Activated T-helper 1 cell treated with anti-CD3 and anti-CD28 coated beads, Interleukin-12 subunit alpha, Interleukin-12 subunit beta, Interleukin-2, Interleukin-4 antibody, amounts not matched to agents 30 ng/mL and 10 ng/mL and 1 ng/mL, durations not matched to agents 14 hours and 24 hours and 36 hours (primary cell): ENCODE results near the gene GPHA2. TPM values are rescaled to one million over a fixed set of nuclear protein-coding genes. Genes with fewer than 3 reads are reported as not detected.

Experiments
- DNase-seq: peaks from one replicate; pipeline ENCODE4 v3.0.0; 2021; ENCODE audit warnings: low spot score
- H3K27ac Mint-ChIP-seq: one replicate; pipeline ENCODE4 v1.8.0; 2021; ENCODE audit warnings: mild to moderate bottlenecking, mixed read lengths
- H3K27me3 Mint-ChIP-seq: one replicate; pipeline ENCODE4 v1.8.0; 2022; ENCODE audit warnings: mild to moderate bottlenecking, moderate library complexity, mixed read lengths; ENCODE audit not compliant: insufficient read depth
- H3K36me3 Mint-ChIP-seq: one replicate; pipeline ENCODE4 v1.8.0; 2021; ENCODE audit warnings: low read depth, mixed read lengths
- H3K4me1 Mint-ChIP-seq: one replicate; pipeline ENCODE4 v1.8.0; 2021; ENCODE audit warnings: low read depth, mixed read lengths
- H3K4me3 Mint-ChIP-seq: one replicate; pipeline ENCODE4 v1.8.0; 2021; ENCODE audit warnings: mild to moderate bottlenecking, moderate library complexity, mixed read lengths
- H3K9me3 Mint-ChIP-seq: one replicate; pipeline ENCODE4 v1.8.0; 2021; ENCODE audit warnings: mixed read lengths
- intact Hi-C: fragments of 100-400 bp; cut with micrococcal nuclease; formaldehyde crosslinking; loops from one replicate; pipeline ENCODE4 v1.15.1; 2024
- total RNA-seq: library from RNA; stranded (reverse); gene quantifications from 2 replicates; pipeline ENCODE4 v1.2.3, GENCODE V29; 2022

GPHA2 gene
- total RNA-seq, 1 donor from 2014 or later: not detected

DNA sequence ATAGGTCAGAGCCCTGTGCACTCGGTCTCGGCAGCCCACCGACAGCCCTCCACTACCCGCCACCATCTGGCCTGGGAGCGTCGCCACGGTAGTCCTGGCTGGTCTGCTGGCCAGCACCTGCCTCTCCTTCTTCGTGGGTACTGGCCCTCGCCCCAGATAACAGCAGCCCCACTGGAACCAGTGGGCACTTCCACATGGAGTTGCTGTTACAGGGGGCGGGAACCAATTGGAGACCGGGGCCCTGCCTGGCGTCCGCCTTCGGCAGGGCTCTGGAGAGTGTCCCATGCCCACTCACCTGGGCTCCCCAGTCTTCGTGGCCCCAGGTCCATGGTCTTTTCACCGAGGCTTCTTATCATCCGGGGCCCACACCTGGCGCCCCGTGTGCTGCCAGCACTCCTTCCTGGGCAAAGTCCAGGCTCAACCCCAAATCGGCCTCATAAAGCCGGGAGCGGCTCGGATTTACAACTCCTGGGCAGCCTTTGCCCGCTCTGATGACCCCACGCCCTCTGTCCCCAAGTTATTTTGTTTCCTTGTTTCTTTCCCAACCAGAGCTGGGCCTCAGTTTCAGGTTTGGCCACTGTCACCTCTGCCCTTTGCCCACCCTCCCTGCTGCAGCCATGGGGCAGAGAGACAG is 44.4 kb downstream of the GPHA2 start:
- no peak overlapping the region for H3K4me3 Mint-ChIP-seq
- H3K4me1 Mint-ChIP-seq: peaks cover 13% of the 10 kb centered on the region

DNA sequence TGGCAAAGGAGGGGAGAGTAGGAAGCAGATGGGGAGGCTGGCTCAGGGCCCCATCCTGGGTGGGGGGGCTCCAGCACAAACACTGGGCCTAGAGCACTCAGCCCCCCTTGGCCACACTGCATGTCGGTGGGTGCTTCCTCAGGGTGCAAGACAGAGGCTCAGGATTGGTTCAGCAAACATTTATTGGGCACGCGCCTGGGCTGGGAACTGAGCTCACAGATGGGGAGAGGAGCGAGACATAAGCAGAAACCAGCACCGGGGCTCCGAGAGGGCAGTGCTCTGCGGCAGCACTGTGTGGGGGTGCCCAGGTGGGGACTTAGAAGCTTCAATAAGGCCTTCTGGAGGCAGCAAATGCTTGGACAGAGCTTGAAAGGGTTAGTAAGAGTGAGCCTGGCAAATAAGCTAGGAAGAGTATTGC is 45.2 kb downstream of the GPHA2 start:
- H3K4me3 Mint-ChIP-seq: no peak overlapping the region
- H3K9me3 Mint-ChIP-seq: no peaks in the 10 kb centered on the region
- no peak overlapping the region for H3K27ac Mint-ChIP-seq
- no peak for DNase-seq
- no peaks in the 10 kb centered on the region for H3K27me3 Mint-ChIP-seq
- intact Hi-C loops: no loop called here
- H3K36me3 Mint-ChIP-seq: peaks cover 4% of the 10 kb centered on the region
- H3K4me1 Mint-ChIP-seq: peaks cover 21% of the 10 kb centered on the region

More for the DNA sequence above, 44.4 kb downstream of the GPHA2 start:
- no peak overlapping the region for H3K27ac Mint-ChIP-seq
- no peaks in the 10 kb centered on the region for H3K9me3 Mint-ChIP-seq
- H3K36me3 Mint-ChIP-seq: peaks cover 9% of the 10 kb centered on the region
- H3K27me3 Mint-ChIP-seq: no peaks in the 10 kb centered on the region
- intact Hi-C loops: no loop called here
- DNase-seq: no peak

DNA sequence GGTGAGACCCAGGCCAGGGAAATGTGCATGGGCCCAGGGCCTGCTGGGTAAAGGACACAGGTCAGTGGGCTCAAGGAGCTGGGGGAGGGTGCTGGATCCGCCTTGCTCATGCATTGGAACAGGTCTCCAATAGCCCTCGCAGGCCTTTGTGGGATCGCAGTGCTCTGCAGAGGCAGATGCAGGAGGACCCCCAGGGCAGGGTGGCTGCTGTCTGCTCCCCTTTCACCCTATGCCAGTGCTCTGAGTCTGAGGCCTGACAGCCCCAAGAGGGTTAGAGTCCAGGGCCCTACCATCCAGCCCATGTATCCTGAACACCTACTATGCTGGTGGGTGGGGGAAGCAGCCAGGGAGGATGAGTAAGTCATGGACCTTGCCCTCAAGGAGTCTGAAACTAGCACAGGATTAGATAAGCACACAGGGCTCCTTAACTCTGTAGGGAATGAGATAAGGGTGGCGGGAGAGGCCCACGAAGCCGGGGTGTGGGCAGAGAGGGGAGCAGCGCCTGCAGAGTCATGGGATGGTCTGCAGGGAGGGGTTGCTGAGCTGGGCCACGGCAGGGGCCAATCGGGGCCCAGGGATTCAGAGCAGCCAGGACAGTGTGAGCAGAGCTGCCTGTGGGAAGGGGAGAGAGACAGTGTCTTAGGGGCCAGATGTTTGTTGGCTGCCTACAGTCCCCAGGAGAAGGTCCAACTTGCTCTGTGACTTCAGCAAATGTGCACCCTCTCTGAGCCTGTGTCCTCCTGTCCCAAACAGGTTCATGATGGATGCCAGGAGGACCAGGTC is 46.8 kb downstream of the GPHA2 start:
- no peaks in the 10 kb centered on the region for H3K36me3 Mint-ChIP-seq
- no peaks in the 10 kb centered on the region for H3K27me3 Mint-ChIP-seq
- no peak overlapping the region for H3K4me3 Mint-ChIP-seq
- peak overlapping the region; percentile 48 for H3K27ac Mint-ChIP-seq
- intact Hi-C loops: loop anchor here (1.0 kb wide), 2 partner anchors 11 to 42 kb away; partner anchors contain the start of gene EHD1
- H3K4me1 Mint-ChIP-seq: peaks cover 28% of the 10 kb centered on the region
- no peak for DNase-seq
- H3K9me3 Mint-ChIP-seq: no peaks in the 10 kb centered on the region

DNA sequence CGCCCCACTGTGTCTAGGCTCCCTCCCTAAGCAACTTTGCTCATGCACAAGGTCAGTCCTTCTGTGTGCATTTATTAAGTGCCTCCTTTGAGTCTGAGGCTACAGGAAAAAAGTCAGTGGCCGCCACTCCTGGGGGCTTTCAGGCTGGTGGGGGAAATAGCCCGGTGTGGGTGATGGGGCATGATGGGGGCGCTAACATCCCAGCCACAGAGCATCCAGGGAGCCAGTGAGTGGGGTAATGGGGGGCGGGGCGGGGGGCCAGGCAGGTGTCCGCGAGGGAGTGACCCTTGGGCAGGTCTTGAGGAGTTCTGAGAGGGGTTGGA is 47.3 kb downstream of the GPHA2 start:
- H3K4me1 Mint-ChIP-seq: peaks cover 28% of the 10 kb centered on the region
- DNase-seq: no peak
- intact Hi-C loops: loop anchor here (1.0 kb wide), 2 partner anchors 10 to 41 kb away; partner anchors contain the start of gene EHD1
- H3K27ac Mint-ChIP-seq: peak overlapping the region; percentile 86
- H3K4me3 Mint-ChIP-seq: peak overlapping the region; percentile 80
- no peaks in the 10 kb centered on the region for H3K36me3 Mint-ChIP-seq
- no peaks in the 10 kb centered on the region for H3K9me3 Mint-ChIP-seq
- H3K27me3 Mint-ChIP-seq: no peaks in the 10 kb centered on the region

DNA sequence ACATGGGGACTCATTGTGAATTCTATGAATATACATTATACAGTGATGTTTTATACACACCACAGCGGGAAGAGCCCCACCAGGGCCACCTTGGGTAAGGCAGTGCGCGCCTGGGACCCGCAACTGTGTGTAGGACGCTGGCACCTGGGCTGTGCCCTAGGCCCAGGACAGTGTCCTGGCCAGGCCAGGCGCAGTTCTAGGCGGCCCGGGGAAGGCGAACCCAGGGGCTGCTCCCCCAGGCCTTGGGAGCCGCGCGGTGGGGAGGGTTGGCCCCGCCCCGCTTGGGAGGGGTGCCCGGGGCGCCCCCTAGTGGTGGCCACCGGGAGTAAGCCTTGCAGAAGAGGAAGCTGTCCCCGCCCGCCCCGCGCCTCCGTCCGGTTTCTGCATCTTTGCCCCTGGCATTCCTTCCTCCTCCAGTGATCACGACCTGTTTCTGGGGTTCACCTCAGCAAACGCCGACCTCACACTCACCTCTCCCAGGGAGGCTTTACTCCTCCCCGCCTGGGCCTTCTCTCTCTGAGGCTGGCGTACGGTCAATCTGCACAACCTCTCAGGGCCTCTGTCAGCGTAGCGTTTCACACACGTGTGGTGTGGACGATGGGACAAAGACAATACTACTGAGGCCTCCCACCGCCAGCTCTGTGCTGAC is 47.8 kb downstream of the GPHA2 start:
- H3K36me3 Mint-ChIP-seq: no peaks in the 10 kb centered on the region
- DNase-seq: peak; percentile 81
- H3K27me3 Mint-ChIP-seq: no peaks in the 10 kb centered on the region
- intact Hi-C loops: loop anchor here (1.0 kb wide), 2 partner anchors 10 to 41 kb away; partner anchors contain the start of gene EHD1
- no peaks in the 10 kb centered on the region for H3K9me3 Mint-ChIP-seq
- peak overlapping the region; percentile 86 for H3K27ac Mint-ChIP-seq
- peaks cover 28% of the 10 kb centered on the region for H3K4me1 Mint-ChIP-seq
- H3K4me3 Mint-ChIP-seq: peak overlapping the region; percentile 80

DNA sequence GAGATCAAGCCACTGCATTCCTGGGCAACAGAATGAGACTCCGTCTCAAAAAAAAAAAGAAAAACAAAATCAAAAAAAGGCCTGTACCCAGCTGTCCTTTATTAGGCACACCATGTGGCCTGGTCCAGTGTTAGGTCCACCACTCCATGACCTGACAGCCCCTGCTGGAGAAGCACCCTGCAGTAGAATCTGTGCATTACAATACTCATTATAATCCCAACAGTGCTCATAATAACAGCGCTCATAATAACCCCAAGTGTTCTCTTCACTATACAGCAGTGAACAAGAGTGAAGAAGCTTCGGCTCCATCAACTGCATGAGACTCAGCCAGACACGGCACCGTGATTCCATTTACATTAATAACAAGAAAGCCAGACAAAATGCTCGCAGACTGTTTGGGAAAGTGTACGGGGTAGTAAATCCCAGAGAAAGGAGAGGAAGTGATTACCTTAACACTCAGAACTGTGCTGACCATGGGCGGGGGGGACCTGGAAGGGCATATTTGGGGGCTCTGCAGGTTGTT is 48.4 kb downstream of the GPHA2 start:
- intact Hi-C loops: no loop called here
- peaks cover 28% of the 10 kb centered on the region for H3K4me1 Mint-ChIP-seq

DNA sequence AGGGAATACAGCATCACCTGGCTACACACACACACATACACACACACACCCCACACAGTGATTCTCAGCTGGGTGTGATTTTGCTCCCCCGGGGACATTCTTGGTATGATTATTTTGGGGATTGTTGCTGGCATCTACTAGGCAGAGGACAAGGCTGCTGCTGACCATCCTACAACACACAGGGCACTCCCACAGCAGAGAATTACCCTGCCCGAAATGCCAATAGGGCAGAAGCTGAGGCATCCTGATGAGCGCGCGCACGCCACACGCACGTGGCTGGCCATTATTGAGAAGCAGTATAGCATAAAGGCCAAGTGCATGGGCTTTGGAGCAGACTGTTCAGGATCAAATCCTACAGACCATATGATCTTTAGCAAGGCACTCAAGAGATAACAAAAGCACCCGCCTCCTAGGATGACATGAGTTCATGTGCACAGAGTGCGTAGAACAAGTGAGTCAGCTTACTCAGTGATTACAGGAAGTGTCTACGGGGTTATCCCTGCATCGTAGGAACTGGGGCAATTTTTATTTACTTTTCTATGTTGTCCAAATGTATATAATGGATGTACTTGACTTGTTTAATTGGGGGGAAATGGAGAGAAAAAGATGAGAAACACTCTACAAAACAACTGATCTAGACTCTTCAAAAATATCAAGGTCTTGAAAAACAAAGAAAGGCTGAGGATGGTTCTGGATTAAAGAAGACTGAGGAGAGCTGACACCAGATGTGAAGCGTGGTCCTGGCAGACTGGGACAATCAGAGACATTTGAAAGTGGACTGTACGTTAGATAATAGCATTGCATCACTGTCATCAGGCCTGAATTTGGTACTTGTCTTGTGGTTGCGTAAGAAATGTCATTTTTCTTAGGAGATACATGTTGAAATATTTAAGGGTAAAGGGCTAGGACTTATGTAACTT is 50.1 kb downstream of the GPHA2 start:
- intact Hi-C loops: loop anchor here (1.0 kb wide), 3 partner anchors 15 to 34 kb away; no protein-coding TSS in a partner anchor
- H3K4me3 Mint-ChIP-seq: peak overlapping the region; percentile 6
- no peaks in the 10 kb centered on the region for H3K27me3 Mint-ChIP-seq
- DNase-seq: peak; percentile 42
- H3K27ac Mint-ChIP-seq: peak overlapping the region; percentile 94
- H3K36me3 Mint-ChIP-seq: no peaks in the 10 kb centered on the region
- H3K4me1 Mint-ChIP-seq: peaks cover 38% of the 10 kb centered on the region
- H3K9me3 Mint-ChIP-seq: no peaks in the 10 kb centered on the region

More for the DNA sequence above, 48.4 kb downstream of the GPHA2 start:
- Mint-ChIP-seq H3K27me3 (no peaks in the 10 kb centered on the region), H3K27ac (peak overlapping the region; percentile 40), H3K36me3 (no peaks in the 10 kb centered on the region), H3K9me3 (no peaks in the 10 kb centered on the region), H3K4me3 (no peak overlapping the region)
- DNase-seq: no peak

Other genes starting within 250 kb of the GPHA2 start
- 0.17 and 0.23 TPM in 2 replicates for gene NRXN2, start 212.7 kb downstream of the GPHA2 start, total RNA-seq
- 15.8 and 19.5 TPM in 2 replicates for gene RASGRP2, start 191.8 kb downstream of the GPHA2 start, total RNA-seq
- 2.7 and 4.8 TPM in 2 replicates for gene PYGM, start 175.9 kb downstream of the GPHA2 start, total RNA-seq
- gene SF1, start 157.4 kb downstream of the GPHA2 start, total RNA-seq: 518 and 538 TPM in 2 replicates
- 70.2 and 70.7 TPM in 2 replicates for gene MAP4K2, start 132.7 kb downstream of the GPHA2 start, total RNA-seq
- gene MEN1, start 125.3 kb downstream of the GPHA2 start, total RNA-seq: 39.6 and 43.8 TPM in 2 replicates
- 0.29 and 0.44 TPM in 2 replicates for gene CDC42BPG, start 91.2 kb downstream of the GPHA2 start, total RNA-seq
- gene EHD1, start 57.3 kb downstream of the GPHA2 start, total RNA-seq: 88.0 and 96.9 TPM in 2 replicates
- gene ATG2A, start 18.7 kb downstream of the GPHA2 start, total RNA-seq: 24.6 and 24.9 TPM in 2 replicates
- 7.3 and 14.0 TPM in 2 replicates for gene PPP2R5B, start 11.2 kb downstream of the GPHA2 start, total RNA-seq
- gene MAJIN, start 36.2 kb upstream of the GPHA2 start, total RNA-seq: not detected in 2 replicates
- gene BATF2, start 61.1 kb upstream of the GPHA2 start, total RNA-seq: not detected in 2 replicates
- gene ARL2, start 78.3 kb upstream of the GPHA2 start, total RNA-seq: 67.3 and 71.2 TPM in 2 replicates
- 19.9 and 30.9 TPM in 2 replicates for gene SNX15, start 91.5 kb upstream of the GPHA2 start, total RNA-seq
- 17.4 and 17.7 TPM in 2 replicates for gene SAC3D1, start 105.3 kb upstream of the GPHA2 start, total RNA-seq
- gene NAALADL1, start 122.7 kb upstream of the GPHA2 start, total RNA-seq: 11.5 and 12.7 TPM in 2 replicates
- gene CDCA5, start 148.1 kb upstream of the GPHA2 start, total RNA-seq: 91.8 and 92.5 TPM in 2 replicates
- 31.9 and 34.5 TPM in 2 replicates for gene ZFPL1, start 148.3 kb upstream of the GPHA2 start, total RNA-seq
- gene VPS51, start 160.3 kb upstream of the GPHA2 start, total RNA-seq: 137 and 139 TPM in 2 replicates
- gene TM7SF2, start 176.0 kb upstream of the GPHA2 start, total RNA-seq: 32.2 and 32.8 TPM in 2 replicates
- gene ZNHIT2, start 181.8 kb upstream of the GPHA2 start, total RNA-seq: 20.8 and 22.1 TPM in 2 replicates
- gene FAU, start 186.2 kb upstream of the GPHA2 start, total RNA-seq: 1,004 and 1,020 TPM in 2 replicates
- gene MRPL49, start 186.4 kb upstream of the GPHA2 start, total RNA-seq: 76.0 and 76.4 TPM in 2 replicates
- 42.3 and 45.8 TPM in 2 replicates for gene SYVN1, start 198.6 kb upstream of the GPHA2 start, total RNA-seq
- not detected in 2 replicates for gene SPDYC, start 234.3 kb upstream of the GPHA2 start, total RNA-seq
- gene CAPN1, start 246.0 kb upstream of the GPHA2 start, total RNA-seq: 85.9 and 93.5 TPM in 2 replicates